GM12892 (cell line): Measurements from ENCODE around the gene FAM163B.

Experiments
- POLR2A ChIP-seq: IDR thresholded peaks from 2 replicates; pipeline ENCODE4 v1.6.1; 2011; ENCODE audit warnings: low read depth, low read length, control low read depth
- POLR2AphosphoS5 ChIP-seq: IDR thresholded peaks from 2 replicates; pipeline ENCODE4 v1.6.1; 2011; ENCODE audit warnings: low read depth, low read length, control low read depth

DNA sequence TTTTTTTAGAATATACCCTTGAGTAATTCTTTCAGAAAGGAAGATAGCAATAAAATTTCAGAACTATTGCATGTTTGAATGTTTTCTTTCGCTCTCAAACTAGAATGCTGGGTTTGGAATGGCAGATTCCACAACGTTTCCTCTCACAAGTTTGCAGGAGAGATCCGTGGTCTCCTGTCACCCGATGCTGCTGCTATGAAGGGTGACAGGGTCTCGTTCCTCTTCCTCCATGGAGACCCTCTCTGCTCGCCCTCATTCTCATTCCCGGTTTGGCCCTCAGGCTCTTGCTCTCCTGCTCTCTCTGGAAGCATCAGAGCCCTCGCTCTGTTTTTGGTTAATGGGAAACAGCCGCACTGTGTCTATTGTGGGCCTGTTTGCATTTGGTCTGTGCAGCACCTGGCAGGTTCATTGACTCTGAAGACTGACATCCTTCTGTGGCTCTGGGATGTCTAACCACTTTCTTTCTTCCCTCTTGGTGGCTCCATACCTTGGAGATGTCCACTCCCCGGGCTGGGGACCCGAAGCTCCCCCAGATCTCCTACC, 12.6 kb upstream of the FAM163B start:
- TF ChIP-seq POLR2A, result no peak
- TF ChIP-seq POLR2AphosphoS5, result no peak
